Kidney epithelial cell (primary cell): ENCODE measurements around the gene ASXL1. TPM values are rescaled to one million over a fixed set of nuclear protein-coding genes. Genes with fewer than 3 reads are reported as not detected.

Experiments used
- DNase-seq: peaks from one replicate; pipeline ENCODE4 v3.0.0-alpha.2; 2010; ENCODE audit warnings: low read depth
- H3K27me3 ChIP-seq: 2 replicates; pipeline ENCODE4 v1.6.0; 2011; ENCODE audit warnings: low read length; ENCODE audit not compliant: control insufficient read depth, insufficient read depth
- H3K36me3 ChIP-seq: 2 replicates; pipeline ENCODE4 v1.5.1; 2011; ENCODE audit warnings: low read length; ENCODE audit not compliant: control insufficient read depth, insufficient read depth
- H3K4me3 ChIP-seq: 2 replicates; pipeline ENCODE4 v1.5.1; 2011; ENCODE audit warnings: low read depth, mild to moderate bottlenecking, control low read depth, low read length
- total RNA-seq: library from RNA; depleted of rRNA; stranded (reverse); fragments of >200 nt; gene quantifications from 2 replicates; pipeline ENCODE4 v1.2.3, GENCODE V29; 2015
- TF ChIP-seq, protein P1 (sequence below): IDR thresholded peaks from 2 replicates; pipeline ENCODE4 v1.5.1; 2011; ENCODE audit warnings: mild to moderate bottlenecking, moderate library complexity, low read length, control low read depth, inconsistent platforms; ENCODE audit not compliant: insufficient read depth, poor library complexity, severe bottlenecking

The ASXL1 gene
- total RNA-seq, 1 donor from 2014 or later, result 31.6 TPM

DNA sequence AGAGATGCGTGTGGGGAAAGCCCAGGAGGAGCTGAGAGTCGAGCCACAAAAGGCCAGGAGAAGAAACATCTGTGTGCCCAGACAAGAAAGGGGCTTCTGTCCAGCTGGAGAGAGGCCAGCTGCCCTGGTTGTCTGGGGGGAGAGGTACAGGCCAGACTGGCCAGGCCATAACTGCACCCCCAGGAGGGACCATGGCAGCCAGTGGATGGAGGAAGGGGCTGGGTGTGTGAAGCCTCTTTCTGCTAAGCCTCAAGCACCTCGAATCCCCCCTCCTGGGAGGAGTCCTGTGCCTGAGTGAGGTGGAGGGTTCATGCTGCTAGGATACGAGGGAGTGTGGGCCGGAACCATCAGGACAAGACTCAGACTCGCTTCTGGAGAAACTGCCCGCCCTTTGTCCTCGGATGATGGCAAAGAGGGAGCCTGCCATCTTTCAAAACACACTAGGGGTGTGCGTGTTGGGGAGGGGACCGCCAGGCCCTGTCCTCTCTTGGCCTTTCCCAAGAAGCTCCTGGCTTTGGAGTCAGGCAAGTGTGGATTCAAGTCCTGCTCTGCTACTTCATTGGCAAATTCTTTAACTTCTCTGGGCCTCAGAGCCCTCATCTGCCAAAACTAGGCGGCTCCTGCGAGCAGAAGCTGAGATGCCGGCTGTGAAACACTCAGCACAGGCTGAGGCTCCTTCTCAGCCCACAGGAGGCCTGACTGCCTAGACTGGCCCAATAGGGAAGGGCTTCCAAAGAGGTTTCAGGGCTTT, 90.3 kb downstream of the ASXL1 start:
- Histone ChIP-seq H3K27me3 (no peaks in the 10 kb centered on the region), H3K36me3 (peaks cover 5% of the 10 kb centered on the region), H3K4me3 (no peak overlapping the region)
- TF ChIP-seq, protein P1, sequence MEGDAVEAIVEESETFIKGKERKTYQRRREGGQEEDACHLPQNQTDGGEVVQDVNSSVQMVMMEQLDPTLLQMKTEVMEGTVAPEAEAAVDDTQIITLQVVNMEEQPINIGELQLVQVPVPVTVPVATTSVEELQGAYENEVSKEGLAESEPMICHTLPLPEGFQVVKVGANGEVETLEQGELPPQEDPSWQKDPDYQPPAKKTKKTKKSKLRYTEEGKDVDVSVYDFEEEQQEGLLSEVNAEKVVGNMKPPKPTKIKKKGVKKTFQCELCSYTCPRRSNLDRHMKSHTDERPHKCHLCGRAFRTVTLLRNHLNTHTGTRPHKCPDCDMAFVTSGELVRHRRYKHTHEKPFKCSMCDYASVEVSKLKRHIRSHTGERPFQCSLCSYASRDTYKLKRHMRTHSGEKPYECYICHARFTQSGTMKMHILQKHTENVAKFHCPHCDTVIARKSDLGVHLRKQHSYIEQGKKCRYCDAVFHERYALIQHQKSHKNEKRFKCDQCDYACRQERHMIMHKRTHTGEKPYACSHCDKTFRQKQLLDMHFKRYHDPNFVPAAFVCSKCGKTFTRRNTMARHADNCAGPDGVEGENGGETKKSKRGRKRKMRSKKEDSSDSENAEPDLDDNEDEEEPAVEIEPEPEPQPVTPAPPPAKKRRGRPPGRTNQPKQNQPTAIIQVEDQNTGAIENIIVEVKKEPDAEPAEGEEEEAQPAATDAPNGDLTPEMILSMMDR, result no peak
- no peak for DNase-seq

DNA sequence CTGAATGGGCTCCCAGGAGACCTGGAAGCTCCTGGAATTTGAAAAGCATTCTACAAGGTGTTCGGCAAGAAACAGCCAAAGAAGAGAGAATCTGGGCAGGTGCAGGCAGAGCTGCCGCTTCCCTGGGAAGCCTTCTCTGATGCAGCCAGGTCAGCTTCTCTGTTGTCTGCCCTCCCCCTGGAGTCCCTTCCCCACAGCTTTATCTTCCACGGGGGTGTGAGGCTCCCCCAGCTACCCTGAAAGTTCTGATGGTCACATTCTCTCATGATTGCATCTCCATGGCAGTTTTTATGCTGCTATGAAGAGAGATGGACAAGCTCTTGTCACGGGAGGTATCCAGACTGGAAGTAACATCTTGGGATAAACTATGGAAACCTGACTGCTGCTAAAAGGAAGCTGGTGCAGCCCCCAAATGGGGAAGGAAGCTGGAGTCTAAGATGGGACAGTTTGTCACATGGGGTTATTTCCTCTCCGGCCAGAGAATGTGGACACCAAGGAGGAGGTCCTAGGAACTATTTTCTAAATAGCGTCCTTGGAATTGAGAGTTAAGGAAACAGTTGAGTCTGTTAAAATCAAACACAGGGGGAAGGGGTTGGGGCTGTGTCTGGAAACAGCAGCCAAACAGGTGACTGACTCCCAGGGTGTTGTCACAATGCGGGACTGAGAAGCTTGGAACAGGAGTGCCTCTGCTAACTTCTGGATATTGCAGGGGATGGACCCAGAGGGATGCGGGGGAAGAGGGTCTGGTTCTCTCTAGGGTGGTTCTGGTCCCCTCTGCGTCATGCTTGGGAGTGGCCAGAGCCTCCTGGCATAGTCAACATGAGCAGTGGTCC, 91.1 kb downstream of the ASXL1 start:
- TF ChIP-seq, protein P1, result no peak
- DNase-seq, result no peak
- Histone ChIP-seq H3K4me3 (no peak overlapping the region), H3K36me3 (peaks cover 5% of the 10 kb centered on the region), H3K27me3 (no peaks in the 10 kb centered on the region)

DNA sequence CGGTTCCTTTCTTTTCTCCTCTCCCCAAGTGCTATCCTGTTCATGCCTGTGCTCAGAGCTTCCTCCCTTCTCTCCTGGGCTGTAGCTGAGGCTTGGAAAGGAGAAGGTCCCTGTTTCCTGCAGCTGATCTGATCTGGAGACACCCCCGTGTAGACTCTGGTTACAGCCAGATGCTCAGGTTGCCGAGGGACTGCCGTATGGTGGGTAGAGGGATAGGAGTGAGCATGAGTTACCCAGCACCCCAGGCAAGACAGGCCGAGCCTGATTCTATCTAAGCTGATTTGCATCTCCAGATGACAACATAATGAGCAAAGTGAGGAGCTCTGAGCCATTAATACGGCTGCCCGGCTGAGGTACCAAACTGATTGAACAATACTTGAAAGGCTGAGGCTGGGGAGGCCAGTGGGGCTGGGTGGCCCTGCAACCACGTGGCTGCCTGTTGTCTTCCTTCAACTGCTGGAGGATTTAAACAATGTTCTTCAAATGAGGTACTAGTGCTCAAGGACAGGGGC, 91.8 kb downstream of the ASXL1 start:
- no peak overlapping the region for H3K4me3 ChIP-seq
- no peak for DNase-seq
- H3K27me3 ChIP-seq, result no peaks in the 10 kb centered on the region
- peaks cover 5% of the 10 kb centered on the region for H3K36me3 ChIP-seq
- TF ChIP-seq, protein P1, result no peak

DNA sequence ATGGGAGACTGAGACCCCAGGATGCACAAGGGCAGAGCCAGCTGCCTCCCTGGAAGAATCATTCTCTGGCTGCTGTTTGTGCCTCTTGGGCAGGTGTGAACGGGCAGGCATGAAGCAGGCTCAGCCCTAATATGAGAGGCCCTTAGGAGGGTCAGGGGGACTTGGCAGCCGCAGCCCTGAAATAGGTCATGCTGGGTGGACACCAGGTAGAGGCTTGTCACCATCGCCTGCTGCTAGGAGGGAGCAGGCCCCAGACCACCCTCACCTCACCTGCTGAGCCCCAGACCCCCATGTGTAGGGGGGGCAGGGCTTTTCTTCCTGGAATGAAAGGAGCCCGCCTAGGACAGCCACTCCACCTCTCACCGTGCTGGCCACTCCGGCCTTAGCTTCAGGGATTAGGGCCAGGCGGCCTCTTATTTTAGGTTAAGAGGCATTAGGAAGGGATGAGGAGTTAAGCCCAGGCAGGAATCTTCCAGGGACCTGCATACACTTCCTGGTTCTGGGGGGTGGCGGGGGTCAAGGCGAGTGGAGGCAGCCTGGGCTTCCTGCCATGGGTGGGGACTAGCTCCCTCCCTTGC, 92.4 kb downstream of the ASXL1 start:
- H3K4me3 ChIP-seq, result no peak overlapping the region
- TF ChIP-seq, protein P1, result no peak
- H3K36me3 ChIP-seq, result peaks cover 5% of the 10 kb centered on the region
- DNase-seq, result no peak
- no peaks in the 10 kb centered on the region for H3K27me3 ChIP-seq

DNA sequence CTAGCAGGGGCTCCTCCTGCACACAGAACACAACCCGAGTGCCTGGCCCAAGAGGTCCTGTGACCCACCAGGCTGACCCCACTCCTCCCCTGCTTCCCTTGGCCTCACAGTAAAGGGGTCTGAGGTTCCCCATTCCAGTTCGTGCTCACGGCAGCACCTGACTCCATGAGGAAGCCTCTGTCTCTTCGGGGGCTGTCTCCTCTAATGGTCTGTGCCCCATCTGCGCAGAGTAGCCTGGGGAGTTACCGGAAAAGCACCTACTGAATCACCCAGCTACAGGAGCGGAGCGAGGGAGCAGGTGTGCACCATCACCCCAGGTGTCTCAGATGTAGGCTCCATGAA, 93.2 kb downstream of the ASXL1 start:
- Histone ChIP-seq H3K4me3 (no peak overlapping the region), H3K27me3 (no peaks in the 10 kb centered on the region), H3K36me3 (peaks cover 5% of the 10 kb centered on the region)
- TF ChIP-seq, protein P1, result no peak
- DNase-seq, result no peak
